Measurements from ENCODE around the gene SCNN1A.

SCNN1A gene

DNA sequence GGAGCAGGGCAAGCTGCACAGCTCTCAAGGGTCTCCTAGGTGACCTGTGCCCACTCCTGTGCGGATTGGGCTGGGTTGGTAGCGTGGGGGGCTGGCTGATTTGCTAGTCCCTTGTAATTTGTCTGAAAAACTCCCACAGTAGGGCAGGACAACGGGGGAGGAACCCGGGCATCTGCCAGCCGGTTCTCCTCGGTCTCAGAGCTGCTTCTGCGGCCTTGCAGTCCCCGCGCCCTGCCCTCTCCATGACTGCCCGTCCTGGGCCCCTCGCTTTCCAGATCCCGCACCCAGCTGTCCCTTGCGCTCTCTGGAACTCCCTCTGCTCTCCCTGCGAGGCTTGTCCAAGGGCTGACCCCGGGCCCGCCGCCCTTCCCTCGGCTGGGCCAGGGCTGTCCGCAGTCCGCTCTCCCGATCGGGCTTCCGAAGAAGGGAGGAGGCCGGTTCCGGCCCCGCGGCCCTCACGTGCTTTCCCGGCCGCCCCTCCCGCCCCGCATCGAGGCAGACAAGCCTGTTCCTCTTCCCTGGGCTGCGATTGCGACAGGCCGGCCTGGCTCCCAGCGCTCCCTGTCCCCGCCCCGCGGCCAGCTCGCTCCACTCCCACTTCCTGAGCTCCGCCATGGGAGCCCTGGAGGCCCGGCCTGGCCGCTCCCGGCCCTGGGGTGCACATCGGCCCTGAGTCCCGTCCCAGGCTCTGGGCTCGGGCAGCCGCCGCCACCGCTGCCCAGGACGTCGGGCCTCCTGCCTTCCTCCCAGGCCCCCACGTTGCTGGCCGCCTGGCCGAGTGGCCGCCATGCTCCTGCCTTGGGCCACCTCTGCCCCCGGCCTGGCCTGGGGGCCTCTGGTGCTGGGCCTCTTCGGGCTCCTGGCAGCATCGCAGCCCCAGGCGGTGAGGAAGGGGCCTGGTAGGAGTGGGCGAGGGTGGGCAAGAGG is 8.5 kb upstream of the SCNN1A start, which contains the start of gene LTBR:
Gene LTBR, plus strand, starts transcription at position 591 of the 927 bp plus-strand sequence. Its CDS starts 197 bp downstream, at position 788.
- DNase-seq, result no peak

DNA sequence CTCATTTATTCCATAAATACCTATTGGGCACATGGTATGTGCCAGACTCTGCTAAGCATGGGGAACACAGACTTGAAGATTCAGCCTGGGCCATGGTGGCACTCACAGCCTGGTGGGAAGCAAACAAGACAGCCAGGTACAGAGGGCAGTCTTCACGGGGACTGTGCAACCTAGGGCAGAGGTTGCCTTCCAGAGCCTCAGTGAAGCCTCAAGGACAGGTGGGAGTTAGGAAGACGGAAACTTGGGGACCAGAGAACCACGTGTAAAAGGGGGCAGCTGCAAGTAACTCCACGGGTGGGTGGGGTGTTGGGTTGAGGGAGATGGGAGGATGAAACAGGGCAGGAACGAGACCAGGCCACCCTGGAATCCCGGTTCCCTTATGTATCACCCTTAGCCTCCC is 7.6 kb upstream of the SCNN1A start:
- DNase-seq, result no peak

DNA sequence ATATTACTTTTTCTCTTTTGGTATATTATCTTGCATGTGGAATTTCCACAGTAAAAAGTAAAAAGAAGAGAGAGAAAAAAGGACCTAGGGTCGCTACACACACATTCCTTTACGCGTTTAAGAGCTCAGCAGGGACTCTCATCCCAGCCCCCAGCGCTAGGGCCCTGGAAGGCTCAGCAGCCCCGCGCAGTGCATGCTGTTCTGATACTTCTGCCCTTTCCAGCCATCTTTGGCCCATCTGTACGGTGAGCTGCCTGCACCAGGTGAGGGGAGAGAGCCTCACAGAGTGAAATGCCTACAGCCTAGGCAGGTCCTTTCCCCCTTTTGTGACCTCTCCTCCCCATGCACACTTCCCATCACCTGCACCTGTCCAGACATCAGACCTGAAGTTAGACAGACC is 7.0 kb upstream of the SCNN1A start:
- no peak for DNase-seq

DNA sequence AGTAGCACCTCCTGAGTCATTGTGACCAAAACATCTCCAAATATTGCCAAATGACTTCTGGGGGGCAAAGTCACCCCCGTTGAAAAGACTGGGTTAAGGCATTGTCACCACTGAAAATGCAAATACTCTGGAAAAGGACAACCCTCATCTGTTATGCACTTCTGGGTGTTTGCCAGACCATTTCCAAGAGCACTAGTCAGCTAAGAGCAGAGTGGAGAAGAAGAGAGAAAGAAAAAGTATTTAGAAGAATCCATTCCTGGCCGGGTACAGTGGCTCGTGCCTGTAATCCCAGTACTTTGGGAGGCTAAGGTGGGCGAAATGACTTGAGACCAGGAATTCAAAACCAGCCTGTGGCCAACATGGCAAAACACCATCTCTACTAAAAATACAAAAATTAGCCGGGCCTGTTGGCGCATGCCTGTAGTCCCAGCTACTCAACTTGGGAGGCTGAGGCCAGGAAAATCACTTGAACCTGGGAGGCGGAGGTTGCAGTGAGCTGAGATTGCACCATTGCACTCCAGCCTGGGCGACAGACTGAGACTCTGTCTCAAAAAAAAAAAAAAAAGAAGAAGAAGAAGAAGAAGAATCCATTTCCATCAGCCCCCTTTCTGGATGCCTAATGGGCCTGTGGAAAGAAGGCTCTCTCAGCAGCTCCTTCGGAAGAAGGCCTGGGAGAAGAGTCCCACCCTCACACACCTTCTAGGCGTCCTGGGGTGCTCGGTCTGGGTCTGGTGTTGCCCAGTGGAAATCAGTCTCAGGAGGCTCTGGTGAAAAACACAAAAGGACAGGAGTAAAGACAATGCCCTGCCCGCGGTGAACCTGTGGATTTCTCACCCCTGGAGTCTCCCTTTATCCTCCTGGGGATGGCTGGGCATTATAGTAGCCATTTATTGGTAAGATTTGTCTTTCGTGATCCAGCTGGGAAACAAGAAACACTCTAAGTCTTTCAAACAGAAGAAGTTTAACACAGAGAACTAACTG is 5.1 kb upstream of the SCNN1A start:
- peak; percentile 46 for DNase-seq

DNA sequence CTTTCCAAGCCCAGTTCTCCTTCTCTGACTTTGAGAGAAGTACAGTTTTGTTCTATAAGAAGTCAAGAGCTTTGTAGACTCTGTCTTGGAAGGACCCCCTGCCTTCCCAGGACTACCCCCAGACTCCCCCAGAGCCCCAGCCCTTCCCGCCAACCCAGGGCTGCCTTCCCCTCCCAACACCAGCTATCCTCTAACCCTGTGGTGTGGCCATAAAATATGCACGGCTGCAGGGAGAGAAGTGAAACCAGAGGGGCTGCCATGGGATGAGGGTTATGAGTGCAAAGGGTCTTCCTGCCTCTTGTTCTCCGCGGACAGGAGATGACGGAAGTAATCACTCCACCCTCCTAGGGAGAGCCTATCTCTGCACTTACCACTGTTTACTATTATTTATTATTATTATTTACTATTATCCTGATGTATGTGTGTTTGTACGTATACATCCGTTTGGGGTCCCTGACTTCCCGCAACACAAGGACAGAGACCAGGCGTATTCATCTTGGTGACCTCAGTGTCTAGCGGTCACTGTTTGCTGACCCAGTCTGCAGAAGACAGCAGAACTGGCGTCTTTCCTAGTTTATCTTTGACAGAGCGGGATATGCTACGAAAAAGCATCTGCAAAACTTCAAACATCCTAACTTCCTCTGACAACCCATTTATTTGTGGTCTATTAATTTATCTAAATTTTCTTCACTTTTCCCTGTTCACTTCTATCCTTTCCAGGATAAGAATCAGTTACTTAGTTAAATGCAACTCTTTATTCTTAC is 3.5 kb upstream of the SCNN1A start:
- DNase-seq, result no peak

DNA sequence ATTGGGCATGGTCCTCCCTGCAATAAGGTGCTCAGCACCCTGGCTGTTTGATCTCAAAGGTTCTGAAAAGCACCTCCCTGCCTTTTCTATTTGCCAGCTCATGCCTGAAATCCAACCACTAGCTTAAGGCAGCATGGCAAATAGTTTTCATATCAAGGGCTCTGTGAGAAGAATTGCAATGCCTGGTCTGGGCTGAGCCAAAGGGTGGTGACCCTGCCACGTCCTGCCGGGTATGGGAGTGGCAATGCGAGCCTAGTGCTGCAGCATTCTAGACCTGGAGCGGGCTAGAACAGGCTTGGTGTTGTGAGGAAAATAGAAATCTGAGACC is 2.3 kb upstream of the SCNN1A start:
- no peak for DNase-seq

DNA sequence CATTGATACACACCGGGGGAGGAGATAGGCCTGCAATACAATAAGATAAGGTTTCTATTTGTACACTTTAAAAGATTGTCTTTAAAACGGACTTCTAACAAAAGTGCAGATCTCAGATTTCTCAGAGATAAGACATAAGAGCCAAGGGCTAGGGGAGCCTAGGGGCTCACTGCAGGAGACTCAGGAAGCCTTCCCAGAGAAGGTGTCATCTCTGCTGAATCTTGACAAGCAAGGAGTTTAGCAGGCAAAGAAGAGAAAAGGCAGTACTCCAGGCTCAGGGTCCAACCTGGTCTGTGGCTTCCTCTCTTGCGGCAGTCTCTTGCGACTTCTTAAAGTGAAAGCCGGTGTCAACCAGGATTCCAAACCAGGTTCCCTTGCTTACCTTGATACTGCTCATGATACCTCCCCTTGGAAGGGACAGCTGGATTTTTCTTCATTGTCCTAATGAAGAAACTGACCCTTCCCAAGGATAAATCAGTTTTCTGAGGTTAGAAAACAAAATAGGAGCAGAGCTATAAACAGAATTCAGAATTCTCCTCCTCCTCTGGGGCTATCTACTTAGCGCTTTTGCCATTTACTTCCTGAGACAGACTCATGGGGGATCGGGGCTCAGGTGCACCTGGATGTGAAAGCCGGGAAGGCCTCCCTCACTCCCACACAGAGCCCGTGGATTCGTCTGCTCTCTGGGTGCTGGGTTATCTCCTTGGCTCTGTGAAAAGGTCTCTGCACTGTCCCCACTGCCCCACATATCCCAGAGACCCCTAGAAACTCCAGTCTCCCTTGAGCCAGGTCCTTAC is 1.7 kb upstream of the SCNN1A start:
- DNase-seq, result peak; percentile 19

DNA sequence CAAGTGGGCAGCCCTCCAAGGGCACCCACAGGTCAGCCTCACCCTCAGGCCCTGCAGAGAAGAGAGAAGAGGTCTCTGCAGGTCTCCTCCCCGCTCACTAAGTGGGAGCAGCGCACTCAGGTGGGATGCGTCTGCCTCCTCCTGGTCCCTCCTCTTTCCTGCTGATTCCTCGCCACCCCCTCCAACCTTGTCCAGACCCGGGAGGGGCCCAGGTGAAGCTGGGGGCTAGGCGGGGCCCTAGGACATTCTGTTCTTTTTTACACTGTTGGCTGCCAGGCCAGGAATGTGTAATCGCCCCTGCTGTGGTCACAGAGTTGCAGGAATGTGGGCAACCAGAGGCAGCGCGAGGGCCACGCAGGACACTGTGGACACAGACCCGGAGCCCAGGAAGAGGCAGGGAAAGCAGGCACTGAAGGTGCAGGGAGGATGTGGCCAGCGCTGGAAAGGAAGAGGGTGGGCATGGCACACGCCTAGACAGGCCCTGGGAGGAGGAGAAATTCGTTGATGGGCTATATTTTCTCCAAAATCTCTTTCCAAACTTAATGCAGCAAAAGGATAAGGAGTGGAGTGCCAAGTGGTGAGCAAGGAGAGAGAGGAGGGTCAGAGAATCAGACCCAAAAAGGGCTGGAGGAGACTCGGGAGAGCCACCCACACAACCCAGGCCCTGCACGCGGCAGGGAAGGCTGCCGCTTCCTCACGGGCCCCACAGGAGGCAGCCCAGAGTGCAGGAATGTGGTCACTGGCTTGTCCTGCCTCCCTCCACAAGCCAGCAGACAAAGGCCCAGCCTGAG is 911 bp upstream of the SCNN1A start:
- peak; percentile 30 for DNase-seq

DNA sequence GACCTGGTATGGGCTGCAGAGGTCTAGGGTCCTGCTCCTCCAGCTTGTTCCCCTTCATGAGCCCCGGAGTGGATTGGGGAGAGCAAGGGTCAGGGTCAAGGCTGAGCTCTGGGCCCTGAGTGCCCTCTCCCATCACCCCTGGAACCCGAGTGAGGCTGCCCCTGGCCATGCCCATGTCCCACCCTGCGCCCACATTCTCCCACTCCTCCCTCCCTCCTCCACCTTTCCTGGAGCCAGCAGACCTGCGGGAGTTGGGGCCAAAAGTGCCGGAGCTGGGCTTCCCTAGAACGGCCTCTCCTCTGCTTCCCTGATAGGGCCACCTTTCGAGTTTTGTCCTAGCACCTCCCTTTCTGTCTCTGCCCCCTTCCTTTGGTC is 590 bp downstream of the SCNN1A start:
- no peak for DNase-seq

DNA sequence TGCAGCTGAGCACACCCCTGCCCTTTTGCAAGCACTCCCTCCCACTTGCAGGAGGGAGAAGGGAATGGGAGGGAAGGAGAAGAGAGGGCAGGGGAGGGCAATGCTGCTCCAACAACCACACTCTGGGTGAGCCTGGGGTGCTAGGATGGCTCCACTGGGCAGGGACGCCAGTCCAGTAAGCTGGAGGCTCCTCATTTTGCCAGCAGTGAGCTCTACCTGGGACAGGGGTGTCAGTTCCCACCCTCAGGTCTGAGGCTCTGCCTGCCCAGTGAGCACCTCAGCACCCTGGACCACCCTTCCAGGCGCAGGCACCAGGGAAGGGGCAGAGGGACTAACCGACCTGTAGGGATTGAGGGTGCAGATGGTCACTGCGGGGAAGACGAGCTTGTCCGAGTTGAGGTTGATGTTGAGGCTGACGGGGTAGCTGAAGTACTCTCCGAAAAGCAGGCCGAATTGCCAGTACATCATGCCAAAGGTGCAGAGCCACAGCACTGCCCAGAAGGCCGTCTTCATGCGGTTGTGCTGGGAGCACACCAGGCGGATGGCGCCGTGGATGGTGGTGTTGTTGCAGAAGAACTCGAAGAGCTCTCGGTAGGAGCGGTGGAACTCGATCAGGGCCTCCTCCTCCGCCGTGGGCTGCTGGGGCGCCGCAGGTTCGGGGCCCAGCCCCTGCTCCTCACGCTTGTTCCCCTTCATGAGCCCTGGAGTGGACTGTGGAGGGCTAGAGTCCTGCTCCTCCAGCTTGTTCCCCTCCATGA is 1.2 kb downstream of the SCNN1A start:
- DNase-seq, result peak; percentile 10

DNA sequence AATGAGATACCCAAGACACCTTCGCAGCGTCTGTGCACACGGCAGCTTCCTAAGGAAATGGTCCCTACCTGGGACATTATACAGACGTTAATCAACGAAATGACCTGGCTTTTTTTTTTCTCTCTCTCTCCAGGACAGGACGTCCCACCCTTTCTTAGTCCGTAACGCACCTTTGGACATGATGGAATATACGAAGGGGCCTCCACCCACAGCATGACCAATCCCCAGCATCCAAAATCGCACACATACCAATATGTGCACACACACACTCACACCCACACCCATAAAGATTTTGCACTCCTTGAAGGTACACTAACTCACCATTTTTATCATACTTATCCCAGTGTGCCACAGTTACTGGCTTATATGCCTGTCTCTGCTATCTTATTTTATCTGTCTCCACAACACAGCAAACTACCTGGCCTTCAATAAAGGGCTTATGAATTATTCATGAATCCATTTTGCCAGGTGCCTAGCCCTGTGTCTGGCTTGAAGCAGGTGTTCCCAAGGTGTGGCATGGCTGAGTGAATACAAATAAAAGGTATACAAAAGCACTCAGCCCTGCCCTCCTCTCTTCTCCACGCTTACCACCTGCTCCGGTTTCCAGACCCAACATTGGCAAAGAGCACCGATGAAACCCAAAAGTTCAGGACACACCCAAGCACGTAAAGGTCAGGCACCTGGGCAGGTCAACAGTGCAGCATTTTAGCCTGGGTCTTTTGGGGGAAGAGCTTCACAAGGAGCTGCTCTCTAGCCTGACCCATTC is 2.2 kb downstream of the SCNN1A start:
- DNase-seq, result peak; percentile 95

DNA sequence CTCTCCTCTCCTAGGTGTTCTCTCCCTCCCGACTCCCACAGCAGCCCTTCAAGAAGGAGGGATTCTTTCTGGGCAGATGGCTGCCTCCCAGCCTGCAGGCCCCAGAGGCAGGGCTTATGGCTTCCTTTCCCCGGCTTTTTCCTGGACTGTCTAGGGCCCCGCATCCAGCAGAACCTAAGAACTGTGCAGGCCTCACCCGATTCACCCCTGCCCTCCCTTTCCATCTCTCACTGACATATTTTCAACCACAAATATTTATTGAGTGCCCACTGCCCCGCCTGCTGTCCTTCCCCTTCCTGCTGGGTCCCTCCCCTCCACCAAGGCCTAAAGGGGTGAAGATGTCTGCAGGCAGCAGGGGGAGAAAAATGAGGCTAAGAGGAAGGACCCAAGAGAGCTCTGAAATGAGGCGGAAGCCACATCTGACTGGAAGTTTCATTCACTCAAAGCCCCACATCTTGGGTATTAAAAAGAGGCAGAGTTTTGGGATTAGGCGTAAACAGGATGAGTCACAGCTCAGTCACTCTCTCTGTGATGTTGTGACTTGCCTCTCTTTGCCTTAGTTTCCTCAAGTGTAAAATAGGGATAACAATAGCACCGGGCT is 2.9 kb downstream of the SCNN1A start:
- peak; percentile 92 for DNase-seq

DNA sequence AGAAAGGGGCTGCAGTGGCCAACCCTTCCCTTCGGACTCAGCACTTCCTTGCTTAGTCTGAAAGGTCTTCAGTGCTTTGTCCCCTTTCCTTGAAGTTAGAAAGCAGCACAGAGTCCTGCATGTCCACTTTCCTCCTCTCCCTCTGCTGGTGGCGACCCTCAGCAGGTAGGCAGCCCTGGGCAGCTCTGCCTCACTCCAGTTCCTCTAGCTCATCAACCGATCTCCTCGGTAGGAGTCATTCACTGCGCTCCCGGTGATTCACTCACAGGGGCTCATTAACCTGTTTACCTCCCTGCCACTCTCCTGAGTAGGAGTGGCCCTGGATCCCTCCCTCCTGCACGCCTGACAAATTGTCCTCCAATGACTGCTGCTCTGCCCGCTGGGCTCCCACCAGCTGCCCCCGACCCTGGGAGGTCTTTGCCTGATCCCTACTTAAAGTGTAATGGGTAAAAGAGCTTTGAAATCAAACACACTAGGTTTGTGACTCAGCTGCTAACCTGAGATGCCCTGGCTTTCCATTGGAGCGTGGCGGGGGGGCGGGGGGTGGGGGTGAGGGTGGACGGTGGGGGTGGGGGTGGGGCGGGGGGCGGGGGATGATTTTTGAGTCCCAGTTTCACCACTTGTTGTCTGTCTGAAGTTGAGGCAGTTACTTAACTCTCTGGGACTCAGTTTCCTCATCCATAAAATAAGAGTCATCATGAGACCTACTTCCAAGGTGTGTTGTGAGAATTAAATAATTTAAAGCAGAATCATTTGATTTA is 4.2 kb downstream of the SCNN1A start:
- DNase-seq, result peak; percentile 96

DNA sequence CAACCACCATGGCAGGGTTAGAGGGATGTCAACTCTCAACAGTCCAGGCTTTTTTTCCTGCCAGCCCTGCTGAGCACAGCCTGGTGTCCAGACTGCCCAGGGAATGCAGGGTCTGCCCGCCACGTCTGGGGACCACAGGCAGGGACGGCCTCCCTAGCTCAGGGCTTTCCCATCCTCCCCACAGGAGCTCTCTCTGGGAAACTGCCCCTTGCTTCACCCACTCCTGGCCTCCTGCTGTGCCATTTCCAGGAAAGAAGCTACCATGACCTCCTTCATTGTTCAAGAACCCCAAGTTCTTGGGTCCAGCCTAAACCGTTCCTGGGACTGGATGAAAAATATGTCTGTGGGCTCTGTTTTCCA is 4.8 kb downstream of the SCNN1A start:
- DNase-seq, result no peak

DNA sequence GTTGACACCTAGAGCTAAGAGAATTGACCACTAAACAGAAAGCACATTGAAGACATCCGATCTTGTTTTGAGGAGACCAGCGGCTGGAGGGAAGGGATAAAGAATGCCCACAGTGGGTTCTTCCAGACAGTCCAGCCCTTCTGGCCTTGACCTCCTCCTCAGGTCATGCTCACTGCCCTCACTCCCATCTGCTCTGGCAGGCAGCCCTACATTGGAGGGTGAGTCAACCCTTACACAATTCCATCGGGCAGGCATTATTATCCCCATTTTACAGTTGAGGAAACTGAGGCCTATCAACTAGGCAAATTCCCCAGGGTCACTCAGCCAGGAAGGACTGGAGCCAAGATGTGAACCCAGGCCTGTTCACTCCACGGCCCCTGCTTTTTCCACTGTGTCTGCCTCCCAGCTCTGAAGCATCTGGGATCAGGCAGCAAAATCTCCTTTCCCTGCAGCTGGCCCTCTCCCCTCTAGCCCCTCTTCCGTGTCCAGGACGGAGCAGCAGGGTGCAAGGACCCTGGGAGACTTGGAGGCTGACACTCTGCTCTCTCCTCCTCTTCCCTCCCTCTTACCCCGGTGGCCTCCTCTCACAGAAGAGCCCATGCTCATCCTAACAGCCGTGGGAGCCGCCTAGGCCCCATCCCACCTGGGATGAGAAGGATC is 5.3 kb downstream of the SCNN1A start:
- DNase-seq, result no peak

DNA sequence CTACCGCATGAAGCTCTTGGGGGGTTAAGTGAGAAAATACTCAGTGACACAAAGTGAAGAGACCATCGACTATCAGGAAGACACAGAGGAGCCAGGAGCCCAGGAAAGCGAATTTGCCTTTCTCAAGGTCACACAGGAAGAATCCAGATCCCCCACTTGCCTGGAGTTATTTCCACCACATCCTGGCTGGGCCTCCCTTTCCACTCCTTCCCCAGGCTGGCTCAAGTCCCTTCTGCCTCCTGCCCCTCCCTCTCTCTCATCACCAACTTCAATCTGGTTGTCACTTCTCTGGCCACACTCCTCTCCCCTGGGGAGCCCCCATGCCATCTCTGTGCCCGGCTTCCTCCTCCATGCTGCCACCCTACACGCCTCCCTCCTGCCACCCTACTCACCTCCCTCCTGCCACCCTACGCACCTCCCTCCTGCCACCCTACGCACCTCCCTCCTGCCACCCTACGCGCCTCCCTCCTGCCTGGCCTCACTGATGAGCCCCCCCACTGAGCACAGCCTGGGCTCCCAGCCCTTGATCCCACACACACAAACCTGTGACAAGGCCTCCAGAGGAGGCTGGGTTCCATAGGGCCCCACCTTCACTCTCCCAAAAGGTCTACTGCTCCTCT is 6.3 kb downstream of the SCNN1A start:
- DNase-seq, result no peak
